Activated naive CD4-positive, alpha-beta T cell treated with anti-CD3 and anti-CD28 coated beads, Interleukin-2, amount 50 U/mL, for 24 hours (primary cell): ENCODE data around the gene PLCB4.

ENCODE experiments used
- H3K27ac Mint-ChIP-seq: one replicate; pipeline ENCODE4 v1.8.0; 2021; ENCODE audit warnings: mild to moderate bottlenecking, mixed read lengths
- H3K27me3 Mint-ChIP-seq: one replicate; pipeline ENCODE4 v1.8.0; 2021; ENCODE audit warnings: mixed read lengths
- H3K36me3 Mint-ChIP-seq: one replicate; pipeline ENCODE4 v1.8.0; 2021; ENCODE audit warnings: mixed read lengths
- H3K4me1 Mint-ChIP-seq: one replicate; pipeline ENCODE4 v1.8.0; 2021; ENCODE audit warnings: mixed read lengths
- H3K4me3 Mint-ChIP-seq: one replicate; pipeline ENCODE4 v1.8.0; 2021; ENCODE audit warnings: mild to moderate bottlenecking, mixed read lengths
- H3K9me3 Mint-ChIP-seq: one replicate; pipeline ENCODE4 v1.8.0; 2021; ENCODE audit warnings: mixed read lengths

PLCB4 gene

GRCh38 chr20:9412309-9412708 lies 343.4 kb downstream of the PLCB4 start:
- H3K27ac Mint-ChIP-seq, result no peak overlapping the region
- H3K36me3 Mint-ChIP-seq, result no peaks in the 10 kb centered on the region
- no peak overlapping the region for H3K4me3 Mint-ChIP-seq
- no peaks in the 10 kb centered on the region for H3K27me3 Mint-ChIP-seq
- H3K9me3 Mint-ChIP-seq, result no peaks in the 10 kb centered on the region
- H3K4me1 Mint-ChIP-seq, result no peaks in the 10 kb centered on the region

- Mint-ChIP-seq H3K9me3 (no peaks in the 10 kb centered on the region), H3K27ac (no peak overlapping the region), H3K4me3 (no peak overlapping the region), H3K4me1 (no peaks in the 10 kb centered on the region), H3K36me3 (no peaks in the 10 kb centered on the region), H3K27me3 (no peaks in the 10 kb centered on the region)
Observed at GRCh38 chr20:9413001-9413400, 344.1 kb downstream of the PLCB4 start.

- no peaks in the 10 kb centered on the region for H3K36me3 Mint-ChIP-seq
- no peaks in the 10 kb centered on the region for H3K27me3 Mint-ChIP-seq
- H3K4me3 Mint-ChIP-seq, result no peak overlapping the region
- no peaks in the 10 kb centered on the region for H3K9me3 Mint-ChIP-seq
- no peaks in the 10 kb centered on the region for H3K4me1 Mint-ChIP-seq
- H3K27ac Mint-ChIP-seq, result no peak overlapping the region
Observed at GRCh38 chr20:9415426-9415825, 346.5 kb downstream of the PLCB4 start.

GRCh38 chr20:9416421-9416820 lies 347.5 kb downstream of the PLCB4 start:
- Mint-ChIP-seq H3K27me3 (no peaks in the 10 kb centered on the region), H3K4me1 (no peaks in the 10 kb centered on the region), H3K4me3 (no peak overlapping the region), H3K9me3 (no peaks in the 10 kb centered on the region), H3K27ac (no peak overlapping the region), H3K36me3 (no peaks in the 10 kb centered on the region)

- no peaks in the 10 kb centered on the region for H3K4me1 Mint-ChIP-seq
- peaks cover 5% of the 10 kb centered on the region for H3K9me3 Mint-ChIP-seq
- no peaks in the 10 kb centered on the region for H3K27me3 Mint-ChIP-seq
- H3K27ac Mint-ChIP-seq, result no peak overlapping the region
- H3K36me3 Mint-ChIP-seq, result no peaks in the 10 kb centered on the region
- no peak overlapping the region for H3K4me3 Mint-ChIP-seq
Observed at GRCh38 chr20:9417665-9418064, 348.8 kb downstream of the PLCB4 start.

- Mint-ChIP-seq H3K4me1 (no peaks in the 10 kb centered on the region), H3K36me3 (no peaks in the 10 kb centered on the region), H3K27ac (no peak overlapping the region), H3K4me3 (no peak overlapping the region), H3K9me3 (peaks cover 5% of the 10 kb centered on the region), H3K27me3 (peaks cover 1% of the 10 kb centered on the region)
Observed at GRCh38 chr20:9422321-9423057, 353.6 kb downstream of the PLCB4 start.

GRCh38 chr20:9424551-9424950 lies 355.7 kb downstream of the PLCB4 start:
- Mint-ChIP-seq H3K9me3 (peaks cover 5% of the 10 kb centered on the region), H3K27me3 (peaks cover 1% of the 10 kb centered on the region), H3K36me3 (no peaks in the 10 kb centered on the region), H3K27ac (no peak overlapping the region), H3K4me3 (no peak overlapping the region), H3K4me1 (no peaks in the 10 kb centered on the region)

GRCh38 chr20:9427430-9428291 lies 358.8 kb downstream of the PLCB4 start:
- Mint-ChIP-seq H3K27me3 (peaks cover 1% of the 10 kb centered on the region), H3K4me3 (no peak overlapping the region), H3K4me1 (no peaks in the 10 kb centered on the region)

GRCh38 chr20:9428292-9428607 lies 359.4 kb downstream of the PLCB4 start:
- Mint-ChIP-seq H3K4me1 (no peaks in the 10 kb centered on the region), H3K4me3 (no peak overlapping the region), H3K27ac (no peak overlapping the region), H3K27me3 (peaks cover 1% of the 10 kb centered on the region), H3K9me3 (no peaks in the 10 kb centered on the region), H3K36me3 (no peaks in the 10 kb centered on the region)

More at GRCh38 chr20:9427430-9428291, 358.8 kb downstream of the PLCB4 start:
- Mint-ChIP-seq H3K9me3 (no peaks in the 10 kb centered on the region), H3K36me3 (no peaks in the 10 kb centered on the region), H3K27ac (no peak overlapping the region)

GRCh38 chr20:9439806-9440205 lies 370.9 kb downstream of the PLCB4 start:
- H3K27me3 Mint-ChIP-seq, result no peaks in the 10 kb centered on the region
- H3K9me3 Mint-ChIP-seq, result peaks cover 20% of the 10 kb centered on the region
- H3K4me3 Mint-ChIP-seq, result no peak overlapping the region
- peaks cover 2% of the 10 kb centered on the region for H3K36me3 Mint-ChIP-seq
- no peaks in the 10 kb centered on the region for H3K4me1 Mint-ChIP-seq
- H3K27ac Mint-ChIP-seq, result no peak overlapping the region

GRCh38 chr20:9440892-9441291 lies 372.0 kb downstream of the PLCB4 start:
- peaks cover 20% of the 10 kb centered on the region for H3K9me3 Mint-ChIP-seq
- no peak overlapping the region for H3K4me3 Mint-ChIP-seq
- H3K36me3 Mint-ChIP-seq, result peaks cover 2% of the 10 kb centered on the region
- H3K4me1 Mint-ChIP-seq, result no peaks in the 10 kb centered on the region
- no peak overlapping the region for H3K27ac Mint-ChIP-seq
- no peaks in the 10 kb centered on the region for H3K27me3 Mint-ChIP-seq

- Mint-ChIP-seq H3K4me1 (no peaks in the 10 kb centered on the region), H3K9me3 (peaks cover 20% of the 10 kb centered on the region), H3K27ac (no peak overlapping the region), H3K36me3 (peaks cover 2% of the 10 kb centered on the region), H3K27me3 (no peaks in the 10 kb centered on the region), H3K4me3 (no peak overlapping the region)
Observed at GRCh38 chr20:9441948-9442347, 373.1 kb downstream of the PLCB4 start.

GRCh38 chr20:9442858-9443257 lies 374.0 kb downstream of the PLCB4 start:
- H3K27me3 Mint-ChIP-seq, result no peaks in the 10 kb centered on the region
- H3K4me1 Mint-ChIP-seq, result no peaks in the 10 kb centered on the region
- no peak overlapping the region for H3K27ac Mint-ChIP-seq
- peaks cover 2% of the 10 kb centered on the region for H3K36me3 Mint-ChIP-seq
- H3K9me3 Mint-ChIP-seq, result peaks cover 17% of the 10 kb centered on the region
- no peak overlapping the region for H3K4me3 Mint-ChIP-seq

GRCh38 chr20:9444921-9445320 lies 376.0 kb downstream of the PLCB4 start:
- H3K27ac Mint-ChIP-seq, result no peak overlapping the region
- H3K9me3 Mint-ChIP-seq, result peaks cover 10% of the 10 kb centered on the region
- H3K36me3 Mint-ChIP-seq, result peaks cover 2% of the 10 kb centered on the region
- H3K4me1 Mint-ChIP-seq, result no peaks in the 10 kb centered on the region
- no peak overlapping the region for H3K4me3 Mint-ChIP-seq
- H3K27me3 Mint-ChIP-seq, result no peaks in the 10 kb centered on the region

GRCh38 chr20:9447182-9447581 lies 378.3 kb downstream of the PLCB4 start:
- Mint-ChIP-seq H3K27ac (no peak overlapping the region), H3K4me1 (no peaks in the 10 kb centered on the region), H3K27me3 (no peaks in the 10 kb centered on the region), H3K36me3 (no peaks in the 10 kb centered on the region), H3K9me3 (no peaks in the 10 kb centered on the region), H3K4me3 (no peak overlapping the region)

GRCh38 chr20:9453201-9453600 lies 384.3 kb downstream of the PLCB4 start:
- Mint-ChIP-seq H3K27ac (no peak overlapping the region), H3K4me3 (no peak overlapping the region), H3K4me1 (no peaks in the 10 kb centered on the region)

More at GRCh38 chr20:9453201-9453600, 384.3 kb downstream of the PLCB4 start:
- H3K9me3 Mint-ChIP-seq, result no peaks in the 10 kb centered on the region
- no peaks in the 10 kb centered on the region for H3K36me3 Mint-ChIP-seq
- H3K27me3 Mint-ChIP-seq, result no peaks in the 10 kb centered on the region
